ENCODE measurements around the gene TPSB2. TPM values are rescaled to one million over a fixed set of nuclear protein-coding genes. Genes with fewer than 3 reads are reported as not detected.
"Not testable (repeated sequence)": the region's sequence is repeated elsewhere in the genome, so short reads cannot be mapped to it uniquely, and the experiment has no call there.

Gene TPSB2
- not detected for polyA plus RNA-seq (2013, experiment 1 of 2; ENCODE audit: insufficient read length)
- polyA plus RNA-seq (2013, experiment 2 of 2; ENCODE audit: insufficient read length) = not detected

DNA sequence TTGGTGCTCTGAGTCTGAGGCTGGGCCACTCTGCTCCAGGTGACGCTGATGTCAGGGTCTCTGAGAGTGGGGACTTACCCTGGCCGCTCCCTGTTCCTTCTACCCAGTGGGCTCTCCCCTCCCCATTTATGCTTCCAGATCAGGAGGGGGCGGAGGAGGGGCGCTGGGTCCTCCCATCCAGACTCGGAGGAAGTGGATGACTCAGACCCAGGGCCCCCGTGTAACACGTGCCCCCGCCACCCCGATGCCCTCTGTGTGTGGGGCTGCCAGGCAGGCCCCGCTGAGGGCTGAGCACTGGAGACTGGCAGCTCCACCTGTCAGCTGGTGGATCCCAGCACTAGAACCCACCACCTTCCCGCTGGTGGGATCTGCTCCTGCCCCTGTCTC, at the start of gene TPSB2:
Gene TPSB2 (minus strand): TSS at position 101 of the 387 bp plus-strand sequence. CDS start 233 bp downstream, outside the sequence.
- not testable (repeated sequence) for DNase-seq

DNA sequence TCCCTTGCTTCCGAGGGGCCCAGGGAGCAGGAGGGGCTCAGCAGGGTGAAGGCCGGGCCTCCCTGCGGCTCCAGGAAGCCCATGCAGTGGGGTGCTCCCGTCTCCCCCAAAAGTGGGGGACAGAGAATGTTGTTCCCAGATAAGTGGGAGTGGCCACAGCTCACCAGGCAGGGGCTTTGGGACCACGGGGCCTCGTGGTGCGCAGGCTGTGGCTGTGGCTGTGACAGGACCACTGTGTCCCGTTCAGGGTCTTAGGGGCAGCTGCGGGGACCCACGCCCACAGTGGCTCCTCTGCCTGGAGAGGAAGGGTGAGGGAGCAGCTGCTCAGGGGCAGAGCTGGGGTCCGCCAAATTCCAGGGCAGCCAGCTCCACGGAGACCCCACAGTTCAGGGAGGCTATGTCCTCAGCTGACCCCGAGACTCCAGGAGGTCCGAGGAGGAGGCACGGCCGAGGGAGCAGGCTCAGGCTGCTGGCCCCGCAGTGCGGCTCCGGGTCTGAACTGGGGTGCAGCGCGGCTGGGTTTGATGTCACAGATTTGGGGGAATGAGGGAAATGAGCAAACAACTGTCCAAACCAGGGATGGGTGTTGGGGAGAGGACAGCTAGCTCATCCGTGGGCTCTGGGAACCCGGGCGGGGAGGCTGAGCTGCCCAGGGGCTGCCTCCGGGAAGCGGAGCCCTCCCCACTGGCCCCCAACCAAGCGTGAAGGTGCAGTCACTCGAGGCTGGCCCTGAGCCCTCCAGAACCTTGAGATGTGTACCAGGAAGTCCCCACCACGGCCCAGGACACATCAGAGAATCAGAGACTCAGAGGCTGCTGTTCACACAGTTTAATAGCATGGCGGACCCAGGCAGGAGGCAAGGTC, 49.3 kb upstream of the TPSB2 start:
- no peak for DNase-seq

DNA sequence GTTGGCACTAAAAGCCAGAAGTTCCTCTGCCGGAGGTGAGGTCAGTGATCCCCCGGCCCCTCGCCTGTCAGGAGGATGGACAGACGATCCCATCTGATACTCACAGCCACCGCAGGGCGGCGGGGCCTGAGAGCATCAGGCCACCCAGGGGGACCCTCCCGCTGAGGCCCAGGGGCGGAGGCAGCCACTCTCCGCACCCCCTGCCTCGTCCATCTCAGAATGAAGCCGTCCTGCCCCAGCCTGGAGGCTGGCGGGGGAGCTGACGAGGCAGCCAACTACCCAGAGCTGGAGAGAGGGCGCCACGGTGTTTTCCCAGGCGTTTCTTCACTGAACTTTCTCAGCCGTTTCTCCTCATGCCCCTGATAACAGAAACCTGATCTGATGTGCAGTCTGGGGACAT, 48.5 kb upstream of the TPSB2 start:
- DNase-seq = peak; percentile 15

DNA sequence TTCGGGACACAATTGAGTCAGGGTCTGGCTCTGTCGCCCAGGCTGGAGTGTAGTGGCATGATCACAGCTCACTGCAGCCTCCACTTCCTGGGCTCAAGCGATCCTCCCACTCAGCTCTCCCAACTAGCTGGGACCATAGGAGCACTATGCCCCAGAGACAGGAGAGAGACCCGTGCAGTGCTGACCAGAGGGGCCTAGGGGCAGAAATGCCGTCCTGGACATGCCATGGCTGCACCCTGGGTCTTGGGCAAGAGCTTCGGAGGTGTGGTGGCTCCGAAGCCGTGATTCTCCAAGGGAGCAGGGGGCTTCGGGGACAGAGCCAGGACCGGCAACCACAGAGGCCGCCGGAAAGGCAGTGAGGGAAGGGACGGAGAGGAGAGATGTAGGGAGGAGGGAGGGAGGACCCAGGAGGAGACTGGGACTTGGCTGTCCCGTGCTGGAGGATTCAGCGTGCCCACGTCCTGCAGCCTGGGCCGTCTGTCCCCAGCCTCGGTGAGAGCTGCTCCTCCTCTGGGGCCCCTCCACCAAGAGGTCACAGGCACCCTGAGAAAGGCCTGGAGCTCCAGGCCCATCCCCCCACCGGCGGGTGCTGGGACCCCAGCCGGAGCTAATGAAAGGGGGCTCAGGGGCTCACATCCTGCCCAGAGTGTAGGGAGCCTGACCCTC, 47.8 kb upstream of the TPSB2 start:
- no peak for DNase-seq

GRCh38 chr16:1277151-1277598, 47.2 kb upstream of the TPSB2 start:
- no peak for DNase-seq

DNA sequence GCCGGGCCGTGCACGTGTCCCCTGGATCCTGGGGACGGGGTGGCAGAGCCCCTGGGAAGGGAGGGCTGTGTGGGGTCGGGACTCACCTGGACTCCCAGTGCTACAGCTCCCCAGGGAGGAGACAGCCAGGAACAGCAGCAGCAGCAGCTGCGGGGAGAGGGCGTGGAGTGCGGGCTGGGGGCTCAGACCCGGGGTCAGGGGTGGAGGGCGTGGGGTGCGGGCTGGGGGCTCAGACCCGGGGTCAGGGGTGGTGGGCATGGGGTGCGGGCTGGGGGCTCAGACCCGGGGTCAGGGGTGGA, 46.5 kb upstream of the TPSB2 start:
- no peak for DNase-seq

DNA sequence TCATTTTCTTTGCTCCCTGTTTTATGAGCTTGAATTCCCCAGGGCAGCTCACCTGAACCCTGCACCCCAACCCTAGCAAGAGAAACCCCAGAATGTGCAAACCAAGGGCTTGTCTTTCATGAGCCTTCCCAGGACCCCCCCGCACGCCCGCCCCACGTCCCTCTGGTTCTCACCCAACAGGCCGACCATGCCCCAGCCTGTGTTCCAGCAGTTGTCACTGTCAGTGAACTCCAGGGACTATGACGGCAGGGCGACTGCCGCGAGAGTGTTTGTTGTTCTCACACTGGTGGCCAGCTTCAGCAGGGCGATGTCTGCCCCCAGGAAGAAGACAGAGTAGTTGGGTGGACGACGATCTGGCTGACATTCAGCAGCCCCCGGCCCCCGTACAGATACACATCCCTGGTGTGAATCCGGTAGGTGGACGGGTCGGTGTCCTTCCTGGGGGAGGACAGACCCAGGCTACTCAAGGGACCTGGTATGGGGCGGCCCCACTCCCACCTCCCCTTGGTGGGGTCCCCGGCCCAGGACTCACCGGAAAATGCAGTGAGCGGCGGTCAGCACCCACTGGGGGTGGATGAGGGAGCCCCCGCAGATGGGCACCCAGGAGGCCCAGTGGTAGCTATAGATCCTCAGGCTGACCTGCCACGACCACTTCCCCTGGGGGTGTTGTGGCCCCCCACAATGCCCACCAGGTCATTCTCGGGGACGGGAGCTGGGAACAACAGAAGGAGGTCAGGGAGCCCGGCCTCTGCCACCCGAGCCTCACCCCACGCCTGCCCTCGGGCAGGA, 46.0 kb upstream of the TPSB2 start:
- DNase-seq = no peak

DNA sequence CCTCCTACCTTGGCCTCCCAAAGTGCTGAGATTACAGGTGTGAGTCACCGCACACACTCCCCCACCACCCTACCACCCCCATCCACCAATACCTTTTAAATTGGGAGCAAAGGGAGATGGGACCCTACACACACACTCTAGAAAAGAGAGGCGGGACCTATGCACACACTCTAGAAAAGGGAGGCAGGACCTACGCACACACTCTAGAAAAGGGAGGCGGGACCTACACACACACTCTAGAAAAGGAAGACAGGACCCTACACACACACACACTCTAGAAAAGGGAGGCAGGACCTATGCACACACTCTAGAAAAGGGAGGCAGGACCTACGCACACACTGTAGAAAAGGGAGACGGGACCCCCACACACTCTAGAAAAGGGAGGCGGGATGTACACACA, 44.8 kb upstream of the TPSB2 start:
- no peak for DNase-seq

DNA sequence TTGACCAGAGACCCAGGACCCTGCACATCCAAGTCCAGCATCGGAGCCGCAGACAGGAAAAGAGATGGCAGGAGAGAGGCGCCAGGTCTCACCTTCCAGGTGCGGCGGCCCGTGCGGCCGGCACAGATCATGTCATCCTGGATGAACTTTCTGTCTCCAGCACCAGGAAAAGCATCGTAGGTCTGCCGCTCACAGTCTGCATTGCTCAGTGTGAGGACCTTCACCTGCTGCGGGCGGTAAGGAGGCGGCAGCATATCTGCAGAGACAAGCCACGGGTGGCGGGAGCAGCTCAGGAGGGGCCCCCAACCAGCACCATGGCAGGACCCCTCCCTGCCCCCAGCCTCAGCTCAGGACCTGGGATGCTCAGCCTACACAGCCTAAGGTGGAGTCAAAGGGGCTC, 43.8 kb upstream of the TPSB2 start:
- no peak for DNase-seq

DNA sequence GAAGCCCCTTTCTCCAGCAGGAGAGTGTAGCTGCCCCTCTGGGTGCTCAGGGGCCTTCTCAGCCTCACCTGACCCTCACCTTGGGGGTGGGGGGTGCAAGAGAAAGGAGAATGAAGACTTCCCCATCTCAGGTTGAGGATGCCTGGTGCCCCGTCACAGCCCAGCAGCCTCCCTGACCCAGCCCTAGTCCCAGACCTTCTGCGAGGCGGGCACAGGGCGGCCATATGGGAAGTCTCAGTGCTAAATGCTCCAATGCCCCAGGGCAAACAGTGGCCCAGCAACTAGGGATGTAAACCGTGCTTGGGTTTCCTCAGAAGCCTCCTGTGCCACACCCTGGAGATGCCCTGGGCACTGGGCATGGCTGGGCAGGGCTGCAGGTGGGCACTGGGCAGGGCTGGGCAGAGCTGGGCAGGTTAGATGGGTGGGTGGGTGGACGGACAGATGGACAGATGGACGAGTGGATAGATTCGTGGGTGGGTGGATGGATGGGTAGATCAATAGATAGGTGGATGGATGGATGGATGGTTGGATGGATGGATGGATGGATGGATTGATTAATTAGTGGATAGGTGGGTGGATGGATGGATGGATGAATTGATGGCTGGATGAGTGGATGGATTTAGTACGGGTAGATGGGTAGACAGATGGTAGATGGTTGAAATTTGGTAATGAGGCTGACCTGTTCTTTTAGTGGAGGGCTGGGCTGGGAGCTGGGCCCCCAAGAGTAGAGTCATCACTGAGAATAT, 42.6 kb upstream of the TPSB2 start:
- DNase-seq = no peak

DNA sequence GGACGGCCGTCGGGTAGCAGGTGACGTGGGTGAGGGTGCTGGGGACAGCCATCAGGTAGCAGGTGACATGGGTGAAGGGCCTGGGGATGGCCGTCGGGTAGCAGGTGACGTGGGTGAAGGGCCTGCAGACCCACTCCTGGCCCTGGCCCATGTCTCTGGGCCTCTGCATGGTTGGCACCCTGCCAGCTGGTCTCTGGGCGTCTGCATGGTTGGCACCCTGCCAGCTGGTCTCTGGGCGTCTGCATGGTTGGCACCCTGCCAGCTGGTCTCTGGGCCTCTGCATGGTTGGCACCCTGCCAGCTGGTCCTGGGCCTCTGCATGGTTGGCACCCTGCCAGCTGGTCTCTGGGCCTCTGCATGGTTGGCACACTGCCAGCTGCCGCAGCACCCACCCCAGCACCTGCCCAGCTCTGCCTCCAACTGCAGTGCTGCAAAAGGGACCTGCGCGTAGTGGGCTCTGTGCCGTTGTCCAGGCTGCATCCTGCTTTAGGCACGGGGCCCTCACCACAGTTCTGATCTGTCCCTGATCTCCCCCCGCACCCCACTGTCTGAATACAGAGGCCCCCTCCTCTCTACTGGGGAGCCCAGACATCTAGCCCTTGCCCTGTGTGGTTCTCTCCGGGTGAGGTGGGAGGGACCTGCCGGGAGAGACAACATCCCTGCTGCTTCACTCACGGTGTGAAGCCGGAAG, 41.9 kb upstream of the TPSB2 start:
- DNase-seq = not testable (repeated sequence)

DNA sequence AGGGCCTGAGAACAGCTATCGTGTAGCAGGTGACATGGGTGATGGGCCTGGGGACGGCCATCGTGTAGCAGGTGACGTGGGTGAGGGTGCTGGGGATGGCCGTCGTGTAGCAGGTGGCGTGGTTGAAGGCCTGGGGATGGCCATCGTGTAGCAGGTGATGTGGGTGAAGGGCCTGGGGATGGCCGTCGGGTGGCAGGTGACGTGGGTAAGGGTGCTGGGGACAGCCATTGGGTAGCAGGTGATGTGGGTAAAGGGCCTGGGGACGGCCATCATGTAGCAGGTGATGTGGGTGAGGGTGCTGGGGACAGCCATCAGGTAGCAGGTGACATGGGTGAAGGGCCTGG, 41.4 kb upstream of the TPSB2 start:
- DNase-seq = no peak

DNA sequence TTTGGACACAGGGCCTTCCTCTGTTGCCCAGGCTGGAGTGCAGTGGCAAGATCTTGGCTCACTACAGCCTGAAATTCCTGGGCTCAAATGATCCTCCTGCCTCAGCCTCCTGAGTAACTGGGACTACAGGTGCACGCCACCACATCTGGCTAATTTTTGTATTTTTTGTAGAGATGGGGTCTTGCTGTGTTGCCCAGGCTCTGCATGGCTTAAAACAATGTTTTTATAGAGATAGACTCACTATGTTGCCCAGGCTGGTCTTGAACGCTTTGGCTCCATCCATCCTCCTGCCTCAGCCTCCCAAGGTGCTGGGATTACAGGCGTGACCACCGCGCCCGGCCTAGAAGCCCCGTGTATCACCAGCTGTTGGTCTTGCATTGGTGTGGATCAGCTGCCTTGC, 39.4 kb upstream of the TPSB2 start:
- DNase-seq = not testable (repeated sequence)

GRCh38 chr16:1265826-1266225, 35.8 kb upstream of the TPSB2 start:
- DNase-seq = no peak

GRCh38 chr16:1265090-1265630, 35.2 kb upstream of the TPSB2 start:
- no peak for DNase-seq

DNA sequence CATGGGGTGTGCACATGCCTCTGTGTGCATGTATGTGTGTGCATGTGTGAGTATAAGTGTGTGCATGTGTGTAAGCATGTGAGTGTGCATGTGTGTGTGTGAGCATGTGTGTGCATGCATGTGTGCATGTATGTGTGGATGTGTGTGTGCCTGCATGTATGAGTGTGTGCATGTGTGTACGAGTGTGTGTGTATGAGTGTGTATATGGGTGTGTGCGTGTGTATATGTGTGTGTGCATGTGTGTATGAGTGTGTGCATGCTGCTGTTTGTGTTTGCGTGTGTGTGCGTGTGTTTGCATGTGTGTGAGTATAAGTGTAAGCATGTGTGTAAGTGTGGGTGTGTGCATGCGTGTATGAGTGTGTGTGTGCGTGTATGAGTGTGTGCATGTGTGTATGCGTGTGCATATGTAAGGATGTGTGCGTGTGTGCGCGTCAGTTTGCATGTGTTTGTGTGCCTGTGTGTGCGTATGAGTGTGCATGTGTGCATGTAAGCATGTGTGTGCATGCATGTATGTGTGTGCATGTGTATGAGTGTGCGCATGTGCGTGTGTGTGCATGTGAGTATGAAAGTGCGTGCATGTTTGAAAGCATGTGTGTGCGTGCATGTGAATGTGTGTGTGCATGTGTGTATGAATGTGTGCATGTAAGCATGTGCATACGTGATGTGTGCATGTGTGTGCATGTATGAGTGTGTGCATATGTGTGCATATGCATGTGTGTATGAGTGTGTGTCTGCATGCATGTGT, 34.5 kb upstream of the TPSB2 start:
- DNase-seq = no peak

DNA sequence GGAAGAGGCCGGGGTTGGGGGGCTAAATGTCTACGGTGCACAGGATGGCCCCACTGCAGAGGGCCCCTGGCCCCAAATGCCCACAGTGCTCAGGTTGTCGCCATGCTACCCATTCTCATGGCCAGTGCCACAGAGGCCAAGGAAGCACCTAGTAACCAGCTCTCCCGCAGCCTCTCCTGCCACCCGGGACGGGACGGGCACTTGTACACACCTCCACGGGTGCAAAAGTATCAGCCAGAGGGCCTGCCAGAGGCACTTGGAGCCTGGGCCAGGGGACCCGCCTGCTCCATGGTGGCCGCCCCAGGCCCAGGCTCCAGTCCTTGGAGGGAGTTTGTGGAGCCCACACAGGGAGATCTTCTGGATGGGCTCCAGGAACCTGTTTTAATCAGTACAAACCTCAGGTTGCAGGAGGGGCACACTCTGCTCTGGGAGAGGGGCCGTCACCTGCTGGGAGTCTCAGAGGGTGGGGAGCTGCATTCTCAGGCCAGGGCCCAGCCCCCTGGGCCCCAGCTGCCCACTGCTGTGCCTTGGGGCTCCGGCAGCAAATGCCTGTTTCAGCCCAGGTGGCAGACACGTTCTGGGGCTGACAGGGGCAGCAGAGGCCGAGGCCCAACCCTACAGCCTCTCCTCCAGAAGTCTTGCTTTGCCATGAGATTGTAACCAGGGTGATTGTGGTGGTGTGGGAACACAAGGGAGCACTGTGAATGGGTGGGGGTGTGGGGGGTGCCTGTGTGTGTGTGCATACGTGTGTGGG, 33.8 kb upstream of the TPSB2 start:
- DNase-seq = no peak

DNA sequence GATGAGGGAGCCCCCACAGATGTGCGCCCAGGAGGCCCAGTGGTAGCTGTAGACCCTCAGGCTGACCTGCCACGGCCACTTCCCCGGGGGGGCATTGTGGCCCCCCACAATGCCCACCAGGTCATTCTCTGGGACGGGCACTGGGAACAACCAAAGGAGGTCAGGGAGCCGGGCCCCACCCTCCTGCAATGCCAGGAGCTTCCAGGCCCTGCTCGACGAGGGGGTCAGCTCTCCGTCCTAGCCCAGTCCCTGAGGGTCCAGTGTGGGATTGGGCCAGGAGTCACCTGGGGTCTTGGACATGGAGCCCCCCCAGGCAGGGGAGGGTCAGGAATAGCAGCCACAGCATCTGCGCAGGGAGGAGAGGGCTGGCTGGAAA, 32.9 kb upstream of the TPSB2 start:
- DNase-seq = no peak

- no peak for DNase-seq
Measured at GRCh38 chr16:1262210-1262845, 32.3 kb upstream of the TPSB2 start.
